AG09319 (cell line): ENCODE measurements around the gene NEUROD2.

ENCODE experiments used
- DNase-seq: peaks from one replicate; pipeline ENCODE4 v3.0.0-alpha.2; 2010; ENCODE audit warnings: low read depth; ENCODE audit errors: extremely low read depth
- TF ChIP-seq, protein P1 (sequence below): IDR thresholded peaks from 2 replicates; pipeline ENCODE4 v1.5.1; 2011; ENCODE audit warnings: low read depth, mild to moderate bottlenecking, inconsistent platforms, low read length, moderate library complexity

The NEUROD2 gene

DNA sequence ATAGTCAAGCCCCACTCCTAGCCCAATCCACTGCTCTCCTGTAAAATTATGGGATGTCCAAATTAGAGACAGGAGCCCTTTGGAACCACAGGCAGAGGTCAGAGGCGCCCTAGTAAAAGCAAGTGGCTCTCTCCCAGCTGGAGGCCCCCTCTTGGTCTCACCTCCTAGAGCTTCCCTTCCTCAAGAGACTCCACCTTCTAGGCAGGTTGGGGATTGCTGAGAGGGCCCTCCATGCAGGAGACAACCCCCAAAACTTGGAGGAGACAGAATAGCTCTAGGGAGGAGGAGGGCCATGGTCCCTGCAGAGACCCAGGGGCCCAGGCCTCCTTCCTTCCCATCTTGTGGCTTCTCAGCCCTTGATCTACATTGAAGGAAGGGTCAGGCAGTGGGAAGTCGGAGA is 29.4 kb downstream of the NEUROD2 start:
- TF ChIP-seq, protein P1, sequence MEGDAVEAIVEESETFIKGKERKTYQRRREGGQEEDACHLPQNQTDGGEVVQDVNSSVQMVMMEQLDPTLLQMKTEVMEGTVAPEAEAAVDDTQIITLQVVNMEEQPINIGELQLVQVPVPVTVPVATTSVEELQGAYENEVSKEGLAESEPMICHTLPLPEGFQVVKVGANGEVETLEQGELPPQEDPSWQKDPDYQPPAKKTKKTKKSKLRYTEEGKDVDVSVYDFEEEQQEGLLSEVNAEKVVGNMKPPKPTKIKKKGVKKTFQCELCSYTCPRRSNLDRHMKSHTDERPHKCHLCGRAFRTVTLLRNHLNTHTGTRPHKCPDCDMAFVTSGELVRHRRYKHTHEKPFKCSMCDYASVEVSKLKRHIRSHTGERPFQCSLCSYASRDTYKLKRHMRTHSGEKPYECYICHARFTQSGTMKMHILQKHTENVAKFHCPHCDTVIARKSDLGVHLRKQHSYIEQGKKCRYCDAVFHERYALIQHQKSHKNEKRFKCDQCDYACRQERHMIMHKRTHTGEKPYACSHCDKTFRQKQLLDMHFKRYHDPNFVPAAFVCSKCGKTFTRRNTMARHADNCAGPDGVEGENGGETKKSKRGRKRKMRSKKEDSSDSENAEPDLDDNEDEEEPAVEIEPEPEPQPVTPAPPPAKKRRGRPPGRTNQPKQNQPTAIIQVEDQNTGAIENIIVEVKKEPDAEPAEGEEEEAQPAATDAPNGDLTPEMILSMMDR = no peak
- no peak for DNase-seq

DNA sequence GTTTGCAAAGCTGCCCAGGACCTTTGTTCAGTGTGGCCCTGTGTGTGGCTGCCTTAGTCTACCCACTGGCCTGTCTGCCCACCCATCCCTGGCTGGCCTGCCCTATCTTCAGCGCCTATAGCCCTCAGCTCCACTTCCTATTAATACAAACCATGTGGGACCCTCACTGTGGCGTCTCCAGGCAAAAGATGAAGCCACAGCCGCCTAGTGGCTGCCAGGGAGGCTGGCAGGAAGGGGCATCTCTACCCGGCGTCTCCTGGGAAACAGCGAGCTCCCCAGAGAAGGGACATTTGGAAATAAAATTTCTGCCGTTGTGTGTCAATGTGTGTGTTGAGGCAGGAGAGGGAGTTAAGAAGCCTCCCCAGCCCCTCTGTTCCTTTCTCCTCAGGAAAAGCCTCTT is 31.5 kb downstream of the NEUROD2 start:
- DNase-seq = no peak
- TF ChIP-seq, protein P1 = peak; percentile 48

DNA sequence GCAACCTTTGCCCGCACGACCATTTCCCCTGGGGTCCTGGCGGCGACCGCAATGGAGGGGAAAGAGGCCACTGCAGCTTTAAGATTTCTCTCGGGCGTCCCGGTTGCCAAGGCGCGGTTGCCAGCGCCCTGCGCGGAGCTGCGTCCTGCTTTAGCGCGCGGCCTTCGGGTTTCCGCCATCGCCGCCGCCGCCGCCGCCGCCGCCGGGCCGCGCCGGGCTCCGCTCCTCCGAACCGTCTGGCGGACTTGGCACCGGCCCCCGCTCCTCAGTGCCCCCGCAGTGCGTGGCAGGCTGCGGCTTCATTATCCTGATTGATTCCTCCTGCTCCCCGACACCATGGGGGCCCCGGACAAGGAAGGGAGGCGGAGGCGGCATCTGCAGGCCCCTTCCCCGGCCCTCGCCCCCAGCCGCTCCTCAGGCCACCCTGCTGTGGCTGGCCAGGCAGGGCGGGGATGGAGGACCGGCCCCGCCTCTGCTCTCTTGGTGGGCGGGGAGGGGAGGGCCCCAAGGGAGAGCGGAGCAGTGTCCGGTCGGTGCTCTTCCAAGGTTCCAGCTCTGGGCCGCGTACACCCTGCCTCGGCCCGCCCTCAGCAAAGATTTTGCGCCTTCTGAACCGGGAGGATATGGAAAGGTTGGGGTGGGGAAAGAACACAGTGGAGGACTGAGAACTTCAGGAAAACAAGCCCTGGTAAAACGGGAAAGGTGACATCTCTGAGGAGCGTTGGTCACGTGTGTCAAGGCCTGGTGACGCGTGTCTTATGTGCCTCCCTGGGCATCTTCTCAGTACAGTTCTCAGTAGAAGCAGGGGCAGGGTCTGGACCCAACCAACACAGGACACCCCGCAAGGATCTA is 34.0 kb downstream of the NEUROD2 start:
- TF ChIP-seq, protein P1 = no peak
- DNase-seq = no peak

DNA sequence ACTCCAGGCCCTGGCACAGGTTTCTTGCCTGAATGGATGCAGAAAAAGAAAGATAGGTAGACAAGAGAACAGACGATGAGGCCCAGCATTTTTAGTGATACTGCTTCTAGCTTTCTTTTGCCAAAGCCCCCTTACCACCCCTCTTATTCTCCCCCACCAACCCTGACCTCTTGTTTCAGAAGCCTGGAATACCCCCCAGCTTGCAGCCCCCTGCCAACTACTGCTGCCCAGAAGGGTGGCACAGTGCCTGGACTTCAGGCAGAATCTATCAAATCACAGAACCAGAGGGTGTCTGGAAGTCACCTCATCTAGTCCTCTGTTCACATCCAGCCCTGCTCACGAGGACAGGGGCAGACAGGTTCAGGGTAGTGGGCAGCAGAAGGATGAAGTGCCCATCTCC is 35.6 kb downstream of the NEUROD2 start:
- TF ChIP-seq, protein P1 = no peak
- DNase-seq = no peak

DNA sequence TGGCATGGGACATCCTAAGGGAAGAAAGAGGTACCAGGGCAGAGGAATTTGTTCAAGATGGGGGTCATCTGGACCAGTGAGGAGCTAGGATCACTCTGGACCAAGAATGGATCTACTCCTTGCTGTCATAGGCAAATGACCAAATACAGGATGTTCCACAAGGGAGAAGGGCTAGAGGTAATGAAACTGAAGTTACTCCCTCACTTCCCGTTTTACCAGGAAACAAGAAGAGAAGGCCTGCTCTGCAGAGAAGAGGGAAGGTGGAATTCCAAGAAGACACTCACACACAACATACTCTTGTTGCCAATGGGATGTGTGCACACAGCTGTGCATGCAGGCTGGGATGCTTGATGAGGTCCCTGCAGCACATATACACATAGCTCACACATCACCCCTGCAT is 38.6 kb downstream of the NEUROD2 start:
- DNase-seq = no peak
- TF ChIP-seq, protein P1 = no peak

DNA sequence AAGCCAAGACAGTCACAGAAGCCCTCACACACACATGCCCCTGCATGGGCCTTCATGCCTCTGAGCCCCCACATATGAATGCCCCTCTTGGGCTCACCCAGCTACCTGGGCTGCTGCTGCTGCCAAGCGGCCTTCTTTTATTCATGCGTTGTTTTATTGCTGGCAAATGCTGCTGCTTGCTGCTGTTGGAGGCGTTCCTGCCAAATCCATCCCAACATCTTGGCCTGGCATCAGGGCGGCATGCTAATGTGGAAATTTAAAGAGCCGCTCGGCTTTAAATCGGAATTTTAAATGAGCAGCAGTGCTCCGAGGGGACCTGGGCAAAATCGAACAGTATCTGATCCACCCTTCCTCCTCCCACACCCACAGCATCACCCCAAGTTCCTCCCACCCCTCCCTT is 39.0 kb downstream of the NEUROD2 start:
- TF ChIP-seq, protein P1 = no peak

DNA sequence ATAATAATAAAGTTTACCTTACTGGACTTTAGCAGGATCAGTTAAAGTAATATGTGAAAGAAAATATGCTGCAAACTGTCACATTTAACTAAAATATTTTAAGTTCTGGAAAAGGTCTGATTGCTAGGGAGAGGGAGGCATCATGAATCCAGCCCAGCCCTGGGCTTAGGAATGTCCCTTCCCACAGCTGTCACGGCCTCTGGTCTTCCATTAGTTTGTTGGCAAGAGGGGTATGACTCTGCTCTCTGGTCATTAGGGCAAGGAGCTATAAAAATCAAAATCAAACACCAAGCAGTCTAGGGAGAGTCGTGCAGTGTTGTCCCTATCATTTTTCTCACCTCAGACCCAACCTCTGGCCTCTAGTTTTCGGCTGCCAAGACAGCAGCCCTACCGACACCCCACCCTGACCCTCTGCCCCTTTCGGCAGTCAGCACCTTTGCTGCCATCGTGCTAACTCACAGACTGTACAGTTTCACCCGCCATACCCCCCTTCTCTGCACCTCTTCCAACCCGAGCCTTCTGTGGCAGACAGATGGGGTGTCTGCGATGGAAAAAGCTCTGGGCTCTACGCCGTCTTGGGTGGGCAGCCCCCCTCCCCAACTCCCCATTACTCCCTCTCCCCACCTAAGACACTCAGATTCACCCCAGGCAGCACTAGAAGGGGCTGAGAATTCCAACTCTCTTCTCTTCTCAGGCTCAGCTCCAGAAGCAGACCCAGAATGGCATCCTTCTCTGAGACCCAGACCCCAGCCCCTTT is 41.4 kb downstream of the NEUROD2 start:
- no peak for DNase-seq
- TF ChIP-seq, protein P1 = no peak

More for the DNA sequence above, 39.0 kb downstream of the NEUROD2 start:
- DNase-seq = no peak
